IMR-90 (cell line): Measurements from ENCODE around the gene PAQR7. TPM values are rescaled to one million over a fixed set of nuclear protein-coding genes. Genes with fewer than 3 reads are reported as not detected.

Experiments used
- ATAC-seq: fragments of 200-7000 bp; cut with Tn5 transposase; 2 replicates; pipeline ENCODE4 v1.9.1; 2020; ENCODE audit warnings: low read depth, mild to moderate bottlenecking, moderate library complexity
- BruUV-seq: library from RNA; stranded (reverse); fragments of 400-500 nt; replicated peaks from 2 replicates; lab custom pipeline; 2021; lab: Mats Ljungman, UMichigan
- CTCF ChIA-PET: fragments of 300-600 bp; formaldehyde crosslinking; extraction: SDS; loops from one replicate; lab custom pipeline; 2021; ENCODE audit warnings: antibody characterized with exemption; lab: Yijun Ruan, JAX
- POLR2A ChIA-PET: fragments of 300-600 bp; sonication (Branson Sonifier 250); formaldehyde crosslinking; loops from one replicate; lab custom pipeline; 2022; ENCODE audit warnings: antibody characterized with exemption; ENCODE audit not compliant: unreplicated experiment; lab: Charles Lee
- DNase-seq: peaks from one replicate; pipeline ENCODE4 v3.0.0; 2013
- H2AFZ ChIP-seq: replicated peaks from 2 replicates; pipeline ENCODE3; 2013; ENCODE audit warnings: low read length, mild to moderate bottlenecking; ENCODE audit not compliant: poor library complexity
- H2AK5ac ChIP-seq: 2 replicates; pipeline ENCODE4 v1.6.1; 2013; ENCODE audit warnings: low read depth, low read length, inconsistent platforms
- H2AK9ac ChIP-seq: replicated peaks from 2 replicates; pipeline ENCODE3; 2013; ENCODE audit warnings: mild to moderate bottlenecking, low read depth, low read length, moderate library complexity; ENCODE audit not compliant: poor library complexity
- H2BK120ac ChIP-seq: 2 replicates; pipeline ENCODE4 v1.6.1; 2013; ENCODE audit warnings: low read depth, low read length, inconsistent platforms
- H2BK15ac ChIP-seq: 3 replicates; pipeline ENCODE4 v1.6.1; 2013; ENCODE audit warnings: low read depth, low read length, inconsistent platforms
- H2BK20ac ChIP-seq: 2 replicates; pipeline ENCODE4 v1.6.1; 2013; ENCODE audit warnings: low read depth, mild to moderate bottlenecking, inconsistent platforms, low read length, moderate library complexity
- H2BK5ac ChIP-seq: 2 replicates; pipeline ENCODE4 v1.6.1; 2013; ENCODE audit warnings: mild to moderate bottlenecking, low read depth, low read length, inconsistent platforms; ENCODE audit not compliant: poor library complexity, severe bottlenecking
- H3K14ac ChIP-seq: replicated peaks from 2 replicates; pipeline ENCODE4 v1.6.1; 2013; ENCODE audit warnings: low read depth, low read length, inconsistent platforms
- H3K18ac ChIP-seq: 2 replicates; pipeline ENCODE4 v1.6.1; 2013; ENCODE audit warnings: low read depth, low read length, control low read depth
- H3K23ac ChIP-seq: 2 replicates; pipeline ENCODE4 v1.6.1; 2013; ENCODE audit warnings: low read depth, low read length, inconsistent platforms
- H3K27ac ChIP-seq: 2 replicates; pipeline ENCODE4 v1.5.1; 2013; ENCODE audit warnings: mild to moderate bottlenecking, control low read depth, low read length; ENCODE audit not compliant: insufficient read depth
- H3K27me3 ChIP-seq: 2 replicates; pipeline ENCODE4 v1.6.1; 2013; ENCODE audit warnings: low read length; ENCODE audit not compliant: control insufficient read depth, insufficient read depth
- H3K36me3 ChIP-seq: 2 replicates; pipeline ENCODE4 v1.6.1; 2013; ENCODE audit warnings: low read length, mixed read lengths; ENCODE audit not compliant: control insufficient read depth, insufficient read depth
- H3K4ac ChIP-seq: 2 replicates; pipeline ENCODE4 v1.6.1; 2013; ENCODE audit warnings: low read depth, low read length, inconsistent platforms
- H3K4me1 ChIP-seq: 2 replicates; pipeline ENCODE4 v1.6.1; 2013; ENCODE audit warnings: low read length, mixed read lengths; ENCODE audit not compliant: control insufficient read depth, insufficient read depth
- H3K4me2 ChIP-seq: 2 replicates; pipeline ENCODE4 v1.6.1; 2013; ENCODE audit warnings: low read depth, mild to moderate bottlenecking, control low read depth, low read length, moderate library complexity
- H3K4me3 ChIP-seq: 2 replicates; pipeline ENCODE4 v1.5.1; 2013; ENCODE audit warnings: low read depth, mild to moderate bottlenecking, control low read depth, low read length, moderate library complexity; ENCODE audit not compliant: insufficient read depth
- H3K56ac ChIP-seq: 2 replicates; pipeline ENCODE4 v1.6.1; 2013; ENCODE audit warnings: low read length, inconsistent platforms; ENCODE audit not compliant: insufficient read depth; ENCODE audit errors: extremely low read depth
- H3K79me1 ChIP-seq, 2 experiments: 2 replicates each; pipeline ENCODE4 v1.6.1; 2013; ENCODE audit warnings: low read length in 2 of 2, inconsistent platforms in 1 of 2, low read depth in 1 of 2
- H3K9ac ChIP-seq: 2 replicates; pipeline ENCODE4 v1.6.1; 2013; ENCODE audit warnings: low read depth, low read length, control low read depth
- H3K9me1 ChIP-seq: 2 replicates; pipeline ENCODE4 v1.6.1; 2013; ENCODE audit warnings: low read length, inconsistent platforms; ENCODE audit not compliant: insufficient read depth
- H3K9me3 ChIP-seq: 2 replicates; pipeline ENCODE4 v1.6.1; 2013; ENCODE audit warnings: low read length; ENCODE audit not compliant: control insufficient read depth, insufficient read depth
- H4K20me1 ChIP-seq: 2 replicates; pipeline ENCODE4 v1.6.1; 2013; ENCODE audit warnings: low read length, inconsistent platforms; ENCODE audit not compliant: insufficient read depth
- H4K5ac ChIP-seq: 2 replicates; pipeline ENCODE4 v1.6.1; 2013; ENCODE audit warnings: mild to moderate bottlenecking, low read depth, low read length, control low read depth
- H4K8ac ChIP-seq, 2 experiments: 2 replicates each; pipeline ENCODE4 v1.6.1; 2013; ENCODE audit warnings: low read depth in 2 of 2, low read length in 2 of 2, control low read depth in 1 of 2, inconsistent platforms in 1 of 2
- H4K91ac ChIP-seq: 2 replicates; pipeline ENCODE4 v1.6.1; 2013; ENCODE audit warnings: low read depth, low read length, inconsistent platforms; ENCODE audit not compliant: insufficient read depth
- CEBPB ChIP-seq: IDR thresholded peaks from 2 replicates; pipeline ENCODE4 v1.6.1; 2012; ENCODE audit warnings: low read depth, low read length, improper control_type of control experiment
- MXI1 ChIP-seq: IDR thresholded peaks from 2 replicates; pipeline ENCODE4 v1.6.1; 2012; ENCODE audit warnings: low read depth, mild to moderate bottlenecking, low read length, moderate library complexity, borderline replicate concordance
- POLR2A ChIP-seq: IDR thresholded peaks from 2 replicates; pipeline ENCODE4 v1.6.1; 2012; ENCODE audit warnings: mild to moderate bottlenecking, low read depth, low read length
- RAD21 ChIP-seq: IDR thresholded peaks from 2 replicates; pipeline ENCODE4 v1.6.1; 2012; ENCODE audit warnings: low read length, improper control_type of control experiment
- RCOR1 ChIP-seq: IDR thresholded peaks from 2 replicates; pipeline ENCODE4 v1.6.1; 2012; ENCODE audit warnings: mild to moderate bottlenecking, low read length, improper control_type of control experiment; ENCODE audit not compliant: insufficient replicate concordance
- RFX5 ChIP-seq: IDR thresholded peaks from 2 replicates; pipeline ENCODE4 v1.8.0; 2012; ENCODE audit warnings: low read depth, mild to moderate bottlenecking, low read length, moderate library complexity
- WGBS, 2 experiments: methylation state at CpG; one replicate each; pipeline versions ENCODE4 v1.1.5 to v1.1.7; 2013; ENCODE audit warnings: missing lambda C conversion rate in 2 of 2; ENCODE audit not compliant: insufficient read length in 1 of 2; ENCODE audit errors: extremely low coverage in 2 of 2; 5-methylcytosine and 5-hydroxymethylcytosine counted together
- dilution Hi-C: fragments of 300-500 bp; cut with HindIII; formaldehyde crosslinking; loops from one replicate; pipeline ENCODE4 v1.14.3; 2018; ENCODE audit warnings: low sequenced_read_pairs; ENCODE audit not compliant: unreplicated experiment
- in situ Hi-C: fragments of 300-500 bp; cut with MboI; formaldehyde crosslinking; loops from 3 replicates; pipeline ENCODE4 v1.14.3; 2019; ENCODE audit warnings: low sequenced_read_pairs, inconsistent platforms, mixed read lengths
- intact Hi-C: fragments of 100-400 bp; cut with micrococcal nuclease; formaldehyde crosslinking; loops from 2 replicates; pipeline ENCODE4 v1.10.0; 2022
- polyA plus RNA-seq, 3 experiments: library from polyadenylated mRNA; depleted of rRNA; stranded (reverse); fragments of >200 nt; gene quantifications; 2 replicates each; pipeline ENCODE4 v1.2.3, GENCODE V29; 2012; ENCODE audit warnings: low replicate concordance in 1 of 3
- total RNA-seq: library from RNA; depleted of rRNA; stranded (reverse); fragments of >200 nt; gene quantifications from 2 replicates; pipeline ENCODE4 v1.2.3, GENCODE V29; 2012

PAQR7 gene
- total and polyA plus RNA-seq, 2 of the 4 experiments (the other 2 are of a cell fraction) = 9.0 to 12.9 TPM

GRCh38 chr1:25858494-25858893 is 17.0 kb downstream of the PAQR7 start:
- H2AFZ ChIP-seq = peak overlapping the region; percentile 98
- H3K9me3 ChIP-seq = no peaks in the 10 kb centered on the region
- in situ Hi-C loops = no loop called here
- H2AK9ac ChIP-seq = no peak overlapping the region
- H3K14ac ChIP-seq = no peak overlapping the region
- H2AK5ac ChIP-seq = no peak overlapping the region
- no peak for TF ChIP-seq RCOR1
- no peak for TF ChIP-seq RFX5
- TF ChIP-seq CEBPB = no peak
- no peak for TF ChIP-seq MXI1
- TF ChIP-seq POLR2A = no peak
- no peak for TF ChIP-seq RAD21
- H3K4ac ChIP-seq = peak overlapping the region; percentile 18; the same call in 1 of the 2 replicates
- ATAC-seq = no peak
- no peaks in the 10 kb centered on the region for H3K27me3 ChIP-seq
- 53% methylated on average over 3 of the region's 7 CpGs; no CpG with 5 or more reads in 1 of the 2 experiments for WGBS, 2 experiments
- peak overlapping the region; percentile 49; the same call in 1 of the 2 replicates for H3K9ac ChIP-seq
- dilution Hi-C loops = no loop called here
- H3K56ac ChIP-seq = peak overlapping the region; percentile 24; the same call in 1 of the 2 replicates
- H2BK120ac ChIP-seq = no peak overlapping the region
- H3K27ac ChIP-seq = no peak overlapping the region; the same call in 1 of the 2 replicates
- no TSS peak for BruUV-seq
- no peak overlapping the region for H2BK20ac ChIP-seq
- no peak overlapping the region for H2BK15ac ChIP-seq
- H2BK5ac ChIP-seq = no peak overlapping the region
- no peak for DNase-seq
- H3K4me3 ChIP-seq = peak overlapping the region; percentile 58; the same call in 1 of the 2 replicates
- H4K8ac ChIP-seq = peak overlapping the region in 1 of 2 experiments; percentile 76; a peak in 1 of 4 replicates
- peak overlapping the region; percentile 21 for H3K23ac ChIP-seq
- no peaks in the 10 kb centered on the region; the same call in 1 of the 2 replicates for H3K4me1 ChIP-seq
- ChIA-PET CTCF (no interaction called here), POLR2A (no interaction called here)
- H3K79me1 ChIP-seq = peaks cover 13 to 27% of the 10 kb centered on the region in 2 experiments
- no peak overlapping the region for H4K5ac ChIP-seq
- intact Hi-C loops = no loop called here
- H4K91ac ChIP-seq = no peak overlapping the region
- no peak overlapping the region for H3K18ac ChIP-seq
- no peaks in the 10 kb centered on the region; the same call in 1 of the 2 replicates for H3K9me1 ChIP-seq
- H4K20me1 ChIP-seq = peaks cover 5% of the 10 kb centered on the region; the same call in 1 of the 2 replicates
- peaks cover 15% of the 10 kb centered on the region for H3K36me3 ChIP-seq
- peak overlapping the region; percentile 84 for H3K4me2 ChIP-seq
